Endothelial cell of umbilical vein (primary cell): ENCODE measurements around the gene ECD. TPM values are rescaled to one million over a fixed set of nuclear protein-coding genes. Genes with fewer than 3 reads are reported as not detected.

Experiments used
- BruUV-seq: library from RNA; stranded (reverse); fragments of 400-500 nt; replicated peaks from 2 replicates; lab custom pipeline; 2021; lab: Mats Ljungman, UMichigan
- CTCF ChIA-PET: fragments of 300-600, 350-600 bp; sonication (Branson Sonifier 250); formaldehyde crosslinking; loops from one replicate; lab custom pipeline; 2021; ENCODE audit warnings: antibody characterized with exemption, inconsistent platforms; lab: Charles Lee
- POLR2A ChIA-PET: fragments of 300-600, 350-600 bp; sonication (Branson Sonifier 250); formaldehyde crosslinking; loops from one replicate; lab custom pipeline; 2021; ENCODE audit warnings: antibody characterized with exemption, inconsistent platforms; lab: Charles Lee
- DNase-seq: peaks from one replicate; pipeline ENCODE4 v3.0.0-alpha.2; 2011; ENCODE audit warnings: low read depth, low spot score
- FAIRE-seq: peaks from 2 replicates; lab custom pipeline; 2011; peaks lifted over from hg19 to GRCh38; lab: Jason Lieb, UNC
- H2AFZ ChIP-seq: 2 replicates; pipeline ENCODE4 v1.6.0; 2012; ENCODE audit warnings: low read depth, low read length, control low read depth, inconsistent platforms
- H3K27ac ChIP-seq: 2 replicates; pipeline ENCODE4 v1.5.1; 2011; ENCODE audit warnings: low read depth, mild to moderate bottlenecking, control low read depth, low read length, moderate library complexity; ENCODE audit not compliant: insufficient read depth
- H3K27me3 ChIP-seq, 2 experiments: 2 replicates each; pipeline versions ENCODE4 v1.6.0 to v1.6.1; 2011; ENCODE audit warnings: low read length in 2 of 2, mixed read lengths in 1 of 2; ENCODE audit not compliant: control insufficient read depth in 2 of 2, insufficient read depth in 2 of 2
- H3K36me3 ChIP-seq, 2 experiments: 2 replicates in 1 of 2; 3 replicates in 1 of 2; pipeline ENCODE4 v1.5.1; 2011; ENCODE audit warnings: low read length in 2 of 2, mild to moderate bottlenecking in 1 of 2, moderate library complexity in 1 of 2; ENCODE audit not compliant: control insufficient read depth in 2 of 2, insufficient read depth in 2 of 2; ENCODE audit errors: extremely low read depth in 1 of 2
- H3K4me1 ChIP-seq: 3 replicates; pipeline ENCODE4 v1.5.1; 2011; ENCODE audit warnings: mild to moderate bottlenecking, low read length; ENCODE audit not compliant: control insufficient read depth, insufficient read depth; ENCODE audit errors: extremely low read depth
- H3K4me2 ChIP-seq: 2 replicates; pipeline ENCODE4 v1.6.1; 2011; ENCODE audit warnings: low read length, control low read depth, mixed read lengths; ENCODE audit not compliant: insufficient read depth
- H3K4me3 ChIP-seq, 3 experiments: fragments of 200-600 bp in 1 of 3; sonication (generic), shearing (Covaris generic) in 1 of 3; replicated peaks in 1 of 3; 2 replicates each; pipeline ENCODE4 v1.5.1; 2011 to 2016; ENCODE audit warnings: control low read depth in 3 of 3, low read length in 3 of 3, mild to moderate bottlenecking in 2 of 3, inconsistent platforms in 1 of 3, low read depth in 1 of 3, moderate library complexity in 1 of 3; ENCODE audit not compliant: insufficient read depth in 1 of 3
- H3K79me2 ChIP-seq: 2 replicates; pipeline ENCODE4 v1.6.0; 2012; ENCODE audit warnings: low read length, inconsistent platforms; ENCODE audit not compliant: control insufficient read depth, insufficient read depth
- H3K9ac ChIP-seq: replicated peaks from 2 replicates; pipeline ENCODE3; 2011; ENCODE audit warnings: low read length, control low read depth; ENCODE audit not compliant: insufficient read depth; ENCODE audit errors: extremely low read depth
- H3K9me1 ChIP-seq: replicated peaks from 3 replicates; pipeline ENCODE4 v1.6.0; 2011; ENCODE audit warnings: mild to moderate bottlenecking, low read length; ENCODE audit not compliant: control insufficient read depth, insufficient read depth; ENCODE audit errors: extremely low read depth
- H3K9me3 ChIP-seq: replicated peaks from 2 replicates; pipeline ENCODE4 v1.5.1; 2012; ENCODE audit warnings: low read length, inconsistent platforms; ENCODE audit not compliant: control insufficient read depth, insufficient read depth
- H4K20me1 ChIP-seq: replicated peaks from 2 replicates; pipeline ENCODE3; 2011; ENCODE audit warnings: mild to moderate bottlenecking, low read length; ENCODE audit not compliant: control insufficient read depth, insufficient read depth; ENCODE audit errors: extremely low read depth
- CTCF ChIP-seq, 2 donors: IDR thresholded peaks; 1 replicate in 1 of 2; 2 replicates in 1 of 2; pipeline ENCODE4 v1.5.1; 2011; ENCODE audit warnings: low read length in 2 of 2, mild to moderate bottlenecking in 2 of 2, moderate library complexity in 2 of 2, control low read depth in 1 of 2, inconsistent platforms in 1 of 2, low read depth in 1 of 2; ENCODE audit not compliant: insufficient read depth in 1 of 2; ENCODE audit errors: extremely low read depth in 1 of 2
- EZH2 ChIP-seq: IDR thresholded peaks from 2 replicates; pipeline ENCODE4 v1.6.1; 2012; ENCODE audit warnings: borderline replicate concordance, low read depth, mild to moderate bottlenecking, moderate library complexity, low read length, inconsistent platforms; ENCODE audit not compliant: severe bottlenecking
- FOS ChIP-seq: IDR thresholded peaks from 2 replicates; pipeline ENCODE4 v1.6.1; 2011; ENCODE audit warnings: mild to moderate bottlenecking, low read length, moderate library complexity, borderline replicate concordance; ENCODE audit not compliant: insufficient read depth
- GATA2 ChIP-seq: IDR thresholded peaks from 2 replicates; pipeline ENCODE4 v1.7.0; 2011; ENCODE audit warnings: low read depth, mild to moderate bottlenecking, moderate library complexity, mixed read lengths, low read length; ENCODE audit not compliant: insufficient read length, insufficient read depth
- JUN ChIP-seq: IDR thresholded peaks from 2 replicates; pipeline ENCODE4 v1.6.1; 2011; ENCODE audit warnings: borderline replicate concordance, low read depth; ENCODE audit not compliant: insufficient read length, insufficient read depth
- MAX ChIP-seq: IDR thresholded peaks from 2 replicates; pipeline ENCODE4 v1.6.1; 2011; ENCODE audit not compliant: insufficient read depth, insufficient read length
- MYC ChIP-seq: IDR thresholded peaks from one replicate; pipeline ENCODE4 v1.6.1; 2011; ENCODE audit warnings: mild to moderate bottlenecking, low read depth, low read length
- POLR2A ChIP-seq: IDR thresholded peaks from 2 replicates; pipeline ENCODE4 v1.6.1; 2012; ENCODE audit warnings: low read depth, mild to moderate bottlenecking, control low read depth, low read length
- POLR2AphosphoS5 ChIP-seq: IDR thresholded peaks from 2 replicates; pipeline ENCODE4 v1.6.1; 2012; ENCODE audit warnings: low read depth, mild to moderate bottlenecking, control low read depth, low read length, moderate library complexity; ENCODE audit not compliant: insufficient read depth
- dilution Hi-C: fragments of 300-500 bp; cut with MboI; formaldehyde crosslinking; loops from one replicate; pipeline ENCODE4 v1.15.0; 2019; ENCODE audit warnings: low sequenced_read_pairs; ENCODE audit not compliant: extremely low pct_ligation_motif_present
- intact Hi-C: fragments of 100-400 bp; cut with micrococcal nuclease; formaldehyde crosslinking; loops from one replicate; pipeline ENCODE4 v1.10.0; 2022
- polyA plus RNA-seq, 4 experiments: library from polyadenylated mRNA; depleted of rRNA in 3 of 4; stranded (reverse) in 3 of 4; unstranded in 1 of 4; fragments of >200 nt; gene quantifications; 2 replicates each; pipeline versions ENCODE4 v1.2.1 to v1.2.3, GENCODE V29; 2011 to 2012; ENCODE audit warnings: missing spikeins in 1 of 4
- total RNA-seq: library from RNA; stranded (reverse); gene quantifications from 2 replicates; pipeline ENCODE4 v1.2.3, GENCODE V29; 2021

The ECD gene
- total and polyA plus RNA-seq, 2 donors (not counting 3 experiments of a cell fraction or from before 2014, with no cell fraction given): 27.2 to 32.3 TPM

- Histone ChIP-seq H3K4me1 (no peaks in the 10 kb centered on the region), H3K9me1 (no peaks in the 10 kb centered on the region), H4K20me1 (peaks cover 7% of the 10 kb centered on the region), H3K27ac (no peak overlapping the region), H3K4me3 (no peak overlapping the region), H3K9ac (no peak overlapping the region), H3K79me2 (peaks cover 55% of the 10 kb centered on the region), H3K27me3 (no peaks in the 10 kb centered on the region), H2AFZ (no peak overlapping the region), H3K4me2 (no peak overlapping the region), H3K9me3 (no peaks in the 10 kb centered on the region), H3K36me3 (peaks cover 4% of the 10 kb centered on the region in 2 experiments)
- ChIA-PET CTCF (interaction anchor here (1.1 kb wide), 2 partner anchors 10 to 797 kb away, joined by 3 read pairs; no protein-coding TSS in a partner anchor), POLR2A (no interaction called here)
- intact Hi-C loops: no loop called here
- FAIRE-seq: no peak
- BruUV-seq: no TSS peak
- dilution Hi-C loops: no loop called here
- no peak for DNase-seq
- TF ChIP-seq JUN (no peak), MAX (no peak), GATA2 (no peak), POLR2AphosphoS5 (no peak), POLR2A (no peak), EZH2 (no peak), CTCF (IDR thresholded peaks at IDR 0.05; ENCODE audit: extremely low read depth in 1 of 2, insufficient read depth in 1 of 2, low read depth in 1 of 2, low read length in 2 of 2) (no peak), FOS (no peak), MYC (no peak)
Observed at GRCh38 chr10:73161662-73162061, 6.1 kb downstream of the ECD start.
